IPS-NIHi11 (cell line): ENCODE data around the gene TCN1.
"Not testable (repeated sequence)": the region's sequence is repeated elsewhere in the genome, so short reads cannot be mapped to it uniquely, and the experiment has no call there.

Experiments
- DNase-seq: peaks from one replicate; pipeline ENCODE4 v3.0.0; 2012; ENCODE audit warnings: mixed read lengths, low spot score

Gene TCN1

GRCh38 chr11:59866397-59866796, at the start of gene TCN1:
TCN1 (minus strand) TSS chr11:59866487; CDS start chr11:59866470, 17 bp downstream.
- no peak for DNase-seq

GRCh38 chr11:59903569-59903968, 37.3 kb upstream of the TCN1 start:
- DNase-seq: not testable (repeated sequence)

- no peak for DNase-seq
Observed at GRCh38 chr11:59901306-59901705, 35.0 kb upstream of the TCN1 start.

- DNase-seq: no peak
Observed at GRCh38 chr11:59900366-59901126, 34.3 kb upstream of the TCN1 start.

- DNase-seq: no peak
Observed at GRCh38 chr11:59899532-59899931, 33.2 kb upstream of the TCN1 start.

GRCh38 chr11:59898650-59899049, 32.4 kb upstream of the TCN1 start:
- no peak for DNase-seq

GRCh38 chr11:59898046-59898445, 31.8 kb upstream of the TCN1 start:
- no peak for DNase-seq

- no peak for DNase-seq
Observed at GRCh38 chr11:59894616-59895015, 28.3 kb upstream of the TCN1 start.

GRCh38 chr11:59891781-59892181, 25.5 kb upstream of the TCN1 start:
- DNase-seq: peak; percentile 47

- not testable (repeated sequence) for DNase-seq
Observed at GRCh38 chr11:59887156-59887555, 20.9 kb upstream of the TCN1 start.

- DNase-seq: no peak
Observed at GRCh38 chr11:59883597-59883996, 17.3 kb upstream of the TCN1 start.

- DNase-seq: no peak
Observed at GRCh38 chr11:59879567-59879966, 13.3 kb upstream of the TCN1 start.

- no peak for DNase-seq
Observed at GRCh38 chr11:59878575-59878974, 12.3 kb upstream of the TCN1 start, which contains the start of gene OOSP3. OOSP3 (plus strand) TSS chr11:59878782; CDS start chr11:59878809, 27 bp downstream.

GRCh38 chr11:59877784-59878183, 11.5 kb upstream of the TCN1 start:
- no peak for DNase-seq

GRCh38 chr11:59877325-59877724, 11.0 kb upstream of the TCN1 start:
- DNase-seq: no peak

GRCh38 chr11:59875856-59876519, 9.7 kb upstream of the TCN1 start:
- no peak for DNase-seq

- DNase-seq: no peak
Observed at GRCh38 chr11:59872076-59872475, 5.8 kb upstream of the TCN1 start.

- no peak for DNase-seq
Observed at GRCh38 chr11:59867946-59868345, 1.7 kb upstream of the TCN1 start.

- no peak for DNase-seq
Observed at GRCh38 chr11:59866836-59867235, 549 bp upstream of the TCN1 start.

- no peak for DNase-seq
Observed at GRCh38 chr11:59865031-59865430, 1.3 kb downstream of the TCN1 start.

GRCh38 chr11:59862252-59862651, 4.0 kb downstream of the TCN1 start:
- no peak for DNase-seq

GRCh38 chr11:59859673-59860072, 6.6 kb downstream of the TCN1 start:
- no peak for DNase-seq
